Esophagus mucosa (tissue), 1 donor: ENCODE measurements around the gene SREBF2. TPM values are rescaled to one million over a fixed set of nuclear protein-coding genes. Genes with fewer than 3 reads are reported as not detected.

ENCODE experiments used
- ATAC-seq: fragments of 200-7000 bp; cut with Tn5 transposase; one replicate; pipeline ENCODE4 v1.9.1; 2020
- total RNA-seq: library from RNA; stranded (reverse); gene quantifications from one replicate; pipeline ENCODE4 v1.2.4, GENCODE V29; 2023
- donor health status: DM: yes; HTN: yes; CAD: no.

Gene SREBF2
- total RNA-seq, 1 donor from 2014 or later = 131 TPM

GRCh38 chr22:41880653-41881052, 47.7 kb downstream of the SREBF2 start:
- ATAC-seq = no peak

DNA sequence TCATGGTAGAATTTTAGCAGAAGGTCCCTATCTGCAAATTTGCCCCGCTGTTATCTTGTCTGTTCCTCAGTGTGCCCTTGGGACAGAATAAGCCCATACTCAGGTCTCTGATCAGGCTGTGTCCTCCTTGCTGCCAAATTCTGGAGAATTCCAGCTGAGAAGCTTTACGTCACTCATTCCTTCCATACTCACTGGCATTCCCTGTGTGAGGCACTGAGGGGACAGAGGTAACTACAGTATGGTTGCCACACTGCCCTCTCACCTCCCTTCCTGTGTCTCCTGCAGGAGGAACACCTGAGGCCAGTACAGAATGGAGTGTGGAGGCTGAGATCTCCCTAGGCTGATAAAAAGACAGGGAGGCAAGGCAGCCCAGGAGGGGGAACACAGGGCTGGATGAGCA, 50.5 kb downstream of the SREBF2 start:
- ATAC-seq = no peak

GRCh38 chr22:41885116-41885515, 52.2 kb downstream of the SREBF2 start:
- no peak for ATAC-seq

DNA sequence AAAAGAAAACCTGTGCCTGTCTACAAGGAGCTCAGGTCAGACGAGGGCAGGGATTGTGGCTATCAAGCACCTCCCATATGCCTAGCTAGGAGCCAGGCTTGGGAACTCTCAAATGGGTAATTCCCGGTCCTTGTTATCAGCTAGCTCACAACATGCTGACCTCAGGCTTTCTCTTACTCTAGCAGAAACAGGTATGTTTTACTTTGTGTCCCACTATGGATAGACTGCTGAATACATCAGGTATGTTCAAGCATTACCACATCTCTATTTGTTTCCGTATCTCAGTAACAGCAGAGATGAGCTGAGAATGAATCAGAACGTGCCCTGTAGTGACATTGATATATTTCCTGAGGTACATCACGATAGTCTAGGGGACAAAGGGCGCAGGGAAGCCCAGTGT, 52.6 kb downstream of the SREBF2 start:
- no peak for ATAC-seq

DNA sequence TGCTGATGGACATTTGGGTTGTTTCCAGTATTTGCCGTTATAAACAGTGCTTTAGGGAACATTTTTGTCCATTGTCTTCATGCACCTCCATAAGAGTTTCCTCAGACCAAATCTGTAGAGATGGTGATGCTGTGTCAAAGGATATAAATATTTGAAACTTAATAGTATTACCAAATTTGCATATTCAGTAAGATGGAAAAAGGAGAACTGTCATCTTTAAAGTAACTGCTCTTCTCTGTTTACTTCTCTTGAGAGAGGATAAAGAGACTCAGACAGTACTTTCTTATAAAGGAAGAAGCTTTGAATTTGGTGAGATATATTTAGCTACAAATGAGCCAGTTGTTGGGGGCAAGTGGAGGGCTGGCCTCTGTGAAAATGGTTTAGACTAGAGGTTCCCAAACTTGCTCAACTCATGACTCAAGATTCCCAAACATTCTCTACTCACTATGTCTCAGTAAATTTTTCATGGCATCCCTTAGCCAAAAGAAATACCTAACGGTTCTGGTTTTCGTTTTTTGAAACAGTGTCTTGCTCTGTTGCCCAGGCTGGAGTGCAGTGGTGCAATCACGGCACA, 55.8 kb downstream of the SREBF2 start:
- no peak for ATAC-seq

- no peak for ATAC-seq
These were observed 58.5 kb downstream of the SREBF2 start for GRCh38 chr22:41891407-41891806.

GRCh38 chr22:41892721-41893120, 59.8 kb downstream of the SREBF2 start:
- no peak for ATAC-seq

- no peak for ATAC-seq
These were observed 60.9 kb downstream of the SREBF2 start for GRCh38 chr22:41893591-41894375.

GRCh38 chr22:41898645-41899044, 65.7 kb downstream of the SREBF2 start:
- no peak for ATAC-seq

DNA sequence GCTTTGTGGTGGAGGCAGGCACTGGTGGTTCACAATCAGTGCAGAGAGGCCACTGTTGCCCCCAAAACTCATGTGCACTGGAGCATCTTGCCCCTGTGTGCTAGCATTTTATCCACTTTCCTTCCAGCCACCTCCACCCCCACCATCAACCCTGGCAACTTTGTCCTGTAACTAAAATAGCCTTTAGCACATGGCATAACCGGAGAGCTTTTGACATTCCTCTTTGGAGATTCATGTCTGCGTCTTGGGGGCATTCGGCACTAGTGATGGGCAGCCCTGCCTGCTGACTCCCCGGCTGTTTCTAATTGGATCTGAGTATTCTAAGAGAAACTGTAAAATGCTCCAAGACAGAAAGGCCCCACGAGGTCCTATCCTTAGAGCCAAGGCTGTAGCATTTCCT, 66.2 kb downstream of the SREBF2 start:
- no peak for ATAC-seq

GRCh38 chr22:41899992-41900651, 67.2 kb downstream of the SREBF2 start:
- no peak for ATAC-seq

GRCh38 chr22:41900652-41901312, 67.9 kb downstream of the SREBF2 start:
- ATAC-seq = peak; percentile 1

GRCh38 chr22:41902016-41902415, 69.1 kb downstream of the SREBF2 start:
- no peak for ATAC-seq

GRCh38 chr22:41902932-41903421, 70.1 kb downstream of the SREBF2 start:
- ATAC-seq = peak; percentile 9

DNA sequence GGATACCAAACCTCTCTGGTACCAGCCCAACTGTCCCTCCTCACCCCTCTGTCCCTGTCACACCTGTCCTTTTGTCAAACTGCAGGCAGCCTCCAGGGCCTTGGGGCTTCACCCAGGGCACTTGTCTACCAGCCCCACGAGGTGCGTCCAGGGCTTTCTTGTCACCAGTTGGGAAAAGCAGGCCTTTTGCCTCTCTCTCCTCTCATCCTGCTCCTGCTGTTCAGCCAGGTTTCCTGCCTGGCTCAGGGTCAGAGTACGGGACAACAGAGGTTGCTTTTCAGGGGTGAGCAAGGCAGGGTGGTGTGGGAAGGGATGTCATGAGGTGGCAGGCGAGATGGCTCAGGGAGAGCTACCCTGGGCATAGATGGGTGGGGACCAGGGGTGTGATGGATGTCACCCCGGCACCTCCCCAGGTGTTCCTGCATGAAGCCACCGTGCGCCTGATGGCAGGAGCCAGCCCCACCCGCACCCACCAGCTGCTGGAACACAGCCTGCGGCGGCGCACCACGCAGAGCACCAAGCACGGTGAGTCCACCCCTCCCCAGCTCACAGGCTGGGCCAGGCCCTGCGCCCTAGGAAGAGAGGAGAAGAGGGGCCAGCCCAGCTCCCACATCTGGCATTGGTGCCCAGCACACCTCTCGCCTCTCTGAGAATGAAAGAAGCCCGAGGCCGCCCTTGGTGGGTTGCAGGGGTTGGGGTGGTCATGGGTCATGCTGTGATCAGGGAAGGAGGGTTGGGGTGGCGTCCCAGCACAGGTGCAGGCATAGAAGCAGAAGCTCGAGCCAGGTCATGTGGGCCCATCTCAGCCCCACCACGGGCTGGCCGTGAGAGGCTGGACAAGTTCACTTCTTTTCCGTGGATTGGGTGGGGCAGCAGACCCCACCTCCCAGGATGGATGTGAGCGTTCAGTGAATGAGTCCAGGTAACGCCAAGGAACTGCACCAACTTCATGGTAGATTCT, 71.8 kb downstream of the SREBF2 start:
- ATAC-seq = no peak

DNA sequence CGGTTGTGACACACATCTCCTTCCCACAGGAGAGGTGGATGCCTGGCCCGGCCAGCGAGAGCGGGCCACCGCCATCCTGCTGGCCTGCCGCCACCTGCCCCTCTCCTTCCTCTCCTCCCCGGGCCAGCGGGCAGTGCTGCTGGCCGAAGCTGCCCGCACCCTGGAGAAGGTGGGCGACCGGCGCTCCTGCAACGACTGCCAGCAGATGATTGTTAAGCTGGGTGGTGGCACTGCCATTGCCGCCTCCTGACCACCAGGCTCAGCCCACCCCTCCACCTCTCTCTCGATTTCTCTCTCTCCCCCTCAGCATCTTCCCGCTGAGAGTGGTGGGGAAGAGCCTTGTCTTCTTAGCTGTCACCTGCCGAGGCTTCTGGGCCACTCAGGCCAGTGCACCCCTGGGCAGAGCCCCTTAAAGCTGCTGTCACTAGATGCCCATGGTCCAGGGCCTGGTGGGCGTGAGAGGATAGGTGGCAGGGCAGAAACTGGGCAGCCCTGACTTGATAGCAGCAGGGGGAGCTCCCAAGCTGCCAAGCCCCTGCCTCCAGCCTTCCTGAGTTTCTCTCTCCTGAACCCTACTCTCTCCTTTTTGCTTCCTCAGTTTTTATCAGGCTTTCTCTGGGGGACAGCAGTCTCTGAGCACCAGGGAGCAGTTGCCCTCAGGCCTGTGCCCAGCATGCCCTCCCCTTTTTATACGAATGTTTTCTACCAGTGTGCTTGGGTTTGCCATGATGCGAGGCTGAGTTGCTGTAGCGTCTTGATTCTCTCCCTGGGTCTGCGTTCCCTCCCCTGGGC, 72.7 kb downstream of the SREBF2 start:
- no peak for ATAC-seq

- ATAC-seq = no peak
These were observed 73.9 kb downstream of the SREBF2 start for GRCh38 chr22:41906822-41907221.

GRCh38 chr22:41907436-41908401, 74.8 kb downstream of the SREBF2 start:
- ATAC-seq = no peak

GRCh38 chr22:41908411-41909309, 75.8 kb downstream of the SREBF2 start:
- ATAC-seq = peak; percentile 5
